MCF 10A (cell line): Measurements from ENCODE around the gene MDGA2. TPM values are rescaled to one million over a fixed set of nuclear protein-coding genes. Genes with fewer than 3 reads are reported as not detected.

Source experiments
- BruUV-seq: library from RNA; stranded (reverse); fragments of 400-500 nt; replicated peaks from 2 replicates; lab custom pipeline; 2021; lab: Mats Ljungman, UMichigan
- CTCF ChIA-PET: fragments of 300-600 bp; sonication (Branson Sonifier 250); formaldehyde crosslinking; extraction: SDS; loops from one replicate; lab custom pipeline; 2021; ENCODE audit warnings: antibody characterized with exemption, inconsistent platforms; lab: Yijun Ruan, JAX
- POLR2A ChIA-PET: fragments of 300-600, 350-650 bp; sonication (Branson Sonifier 250); formaldehyde crosslinking; extraction: SDS; loops from one replicate; lab custom pipeline; 2020; ENCODE audit warnings: antibody characterized with exemption, inconsistent platforms; lab: Yijun Ruan, JAX
- DNase-seq: peaks from one replicate; pipeline ENCODE4 v3.0.0-alpha.2; 2018; ENCODE audit not compliant: unreplicated experiment
- H3K27ac Mint-ChIP-seq: one replicate; pipeline ENCODE4 v1.8.0; 2022; ENCODE audit warnings: mild to moderate bottlenecking, low read depth, mixed read lengths; ENCODE audit not compliant: unreplicated experiment
- H3K27me3 Mint-ChIP-seq: one replicate; pipeline ENCODE4 v1.8.0; 2022; ENCODE audit warnings: mixed read lengths; ENCODE audit not compliant: insufficient read depth, unreplicated experiment
- H3K36me3 Mint-ChIP-seq: one replicate; pipeline ENCODE4 v1.8.0; 2022; ENCODE audit warnings: mild to moderate bottlenecking, moderate library complexity, mixed read lengths; ENCODE audit not compliant: insufficient read depth, unreplicated experiment
- H3K4me1 Mint-ChIP-seq: one replicate; pipeline ENCODE4 v1.8.0; 2022; ENCODE audit warnings: mixed read lengths; ENCODE audit not compliant: insufficient read depth, unreplicated experiment
- H3K4me3 Mint-ChIP-seq: one replicate; pipeline ENCODE4 v1.8.0; 2022; ENCODE audit warnings: mild to moderate bottlenecking, moderate library complexity, mixed read lengths; ENCODE audit not compliant: unreplicated experiment
- H3K9me3 Mint-ChIP-seq: one replicate; pipeline ENCODE4 v1.8.0; 2022; ENCODE audit warnings: mixed read lengths; ENCODE audit not compliant: unreplicated experiment
- CTCF ChIP-seq: fragments of 200-600 bp; IDR thresholded peaks from one replicate; pipeline ENCODE4 v1.8.0; 2022; ENCODE audit warnings: antibody characterized with exemption, mild to moderate bottlenecking; ENCODE audit not compliant: unreplicated experiment
- intact Hi-C: fragments of 100-400 bp; cut with micrococcal nuclease; formaldehyde crosslinking; loops from 2 replicates; pipeline ENCODE4 v1.14.1; 2022
- total RNA-seq: library from RNA; stranded (reverse); gene quantifications from 2 replicates; pipeline ENCODE4 v1.2.3, GENCODE V29; 2022

Gene MDGA2
- total RNA-seq, 1 experiment from 2014 or later, result not detected

- Mint-ChIP-seq H3K9me3 (no peaks in the 10 kb centered on the region), H3K36me3 (no peaks in the 10 kb centered on the region), H3K4me3 (no peak overlapping the region), H3K27ac (no peak overlapping the region), H3K27me3 (peaks cover 88% of the 10 kb centered on the region), H3K4me1 (no peaks in the 10 kb centered on the region)
- no peak for DNase-seq
- TF ChIP-seq CTCF, result no peak
- no TSS peak for BruUV-seq
- ChIA-PET CTCF (interaction anchor here (0.5 kb wide), 1 partner anchor 1899 kb away, joined by 3 read pairs; no protein-coding TSS in a partner anchor), POLR2A (no interaction called here)
- intact Hi-C loops, result no loop called here
Measured at GRCh38 chr14:47328376-47328775, 347.0 kb downstream of the MDGA2 start.

GRCh38 chr14:47327336-47327735, 348.1 kb downstream of the MDGA2 start:
- BruUV-seq, result no TSS peak
- no peak for DNase-seq
- POLR2A ChIA-PET, result no interaction called here
- no peak overlapping the region for H3K4me3 Mint-ChIP-seq
- H3K27ac Mint-ChIP-seq, result no peak overlapping the region
- no peak for TF ChIP-seq CTCF
- CTCF ChIA-PET, result no interaction called here
- peaks cover 81% of the 10 kb centered on the region for H3K27me3 Mint-ChIP-seq
- H3K9me3 Mint-ChIP-seq, result no peaks in the 10 kb centered on the region
- H3K4me1 Mint-ChIP-seq, result no peaks in the 10 kb centered on the region
- intact Hi-C loops, result no loop called here
- no peaks in the 10 kb centered on the region for H3K36me3 Mint-ChIP-seq

DNA sequence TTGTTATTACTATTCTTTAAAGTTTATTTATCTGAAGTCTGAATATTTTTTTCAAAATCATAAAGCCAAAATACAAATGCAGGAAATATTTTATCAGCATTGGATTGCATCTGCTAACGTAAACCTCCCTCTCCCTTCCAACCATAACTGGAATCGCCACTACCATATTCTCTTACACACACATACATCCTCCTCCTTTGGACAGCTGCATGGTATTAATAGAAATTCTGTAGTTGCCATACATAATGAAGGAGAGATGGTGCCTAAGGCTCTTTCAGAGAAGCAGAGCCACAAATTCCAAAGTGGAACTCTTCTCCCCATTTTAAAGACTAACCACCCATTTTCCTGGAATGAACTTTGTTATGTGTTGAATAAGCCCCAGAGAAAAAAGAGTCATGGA, 352.7 kb downstream of the MDGA2 start:
- BruUV-seq, result no TSS peak
- H3K36me3 Mint-ChIP-seq, result peaks cover 6% of the 10 kb centered on the region
- ChIA-PET CTCF (interaction anchor here (0.6 kb wide), 1 partner anchor 20 kb away, joined by 3 read pairs; no protein-coding TSS in a partner anchor), POLR2A (no interaction called here)
- H3K9me3 Mint-ChIP-seq, result no peaks in the 10 kb centered on the region
- no peak for TF ChIP-seq CTCF
- no peak for DNase-seq
- H3K4me1 Mint-ChIP-seq, result no peaks in the 10 kb centered on the region
- no peak overlapping the region for H3K27ac Mint-ChIP-seq
- intact Hi-C loops, result no loop called here
- peaks cover 94% of the 10 kb centered on the region for H3K27me3 Mint-ChIP-seq
- no peak overlapping the region for H3K4me3 Mint-ChIP-seq

DNA sequence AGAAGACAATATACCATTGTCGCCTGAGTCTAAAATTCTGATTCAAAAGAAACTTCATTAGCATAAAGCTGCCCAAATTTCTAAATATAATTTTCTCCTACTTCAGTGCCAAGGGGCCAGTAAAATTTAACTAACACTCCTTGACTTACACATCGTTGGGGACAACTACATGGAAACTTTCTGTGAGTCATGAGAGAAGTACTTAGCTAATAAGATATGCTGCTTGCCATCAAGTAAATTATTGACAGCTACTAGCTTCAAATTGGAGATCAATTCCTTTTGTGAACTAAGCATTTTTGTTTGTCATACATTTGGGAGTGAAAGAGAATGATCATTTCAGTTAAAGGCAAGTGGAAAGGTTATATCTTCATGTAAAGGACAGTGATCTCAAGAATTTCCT, 373.3 kb downstream of the MDGA2 start:
- no TSS peak for BruUV-seq
- Mint-ChIP-seq H3K9me3 (no peaks in the 10 kb centered on the region), H3K36me3 (no peaks in the 10 kb centered on the region), H3K27me3 (peaks cover 73% of the 10 kb centered on the region), H3K27ac (no peak overlapping the region), H3K4me1 (no peaks in the 10 kb centered on the region), H3K4me3 (no peak overlapping the region)
- no peak for TF ChIP-seq CTCF
- DNase-seq, result no peak
- POLR2A ChIA-PET, result no interaction called here
- CTCF ChIA-PET, result no interaction called here
- intact Hi-C loops, result no loop called here
